PC-3 (cell line): ENCODE results near the gene SLC12A6.

Experiments used
- CTCF ChIP-seq: fragments of 300-600 bp; sonication (generic); conservative IDR thresholded peaks from 2 replicates; pipeline ENCODE4 v1.5.1; 2017; ENCODE audit warnings: antibody characterized with exemption, low read depth, mild to moderate bottlenecking, low read length
- EZH2 ChIP-seq: fragments of 300-600 bp; sonication (generic); IDR thresholded peaks from one replicate; pipeline ENCODE4 v1.6.1; 2017; ENCODE audit warnings: antibody characterized with exemption, mild to moderate bottlenecking, low read length; ENCODE audit not compliant: unreplicated experiment
- EZH2phosphoT487 ChIP-seq: fragments of 300-600 bp; sonication (generic); IDR thresholded peaks from 2 replicates; pipeline ENCODE4 v1.6.1; 2018; ENCODE audit warnings: mild to moderate bottlenecking, antibody characterized with exemption, low read length, borderline replicate concordance

- TF ChIP-seq CTCF (no peak), EZH2phosphoT487 (no peak), EZH2 (no peak)
These were observed 27.7 kb upstream of the SLC12A6 start for GRCh38 chr15:34365091-34365825.
